Left hindlimb (tissue), 1 donor: ENCODE results near the gene CELSR2.
"Not testable (repeated sequence)": the region's sequence is repeated elsewhere in the genome, so short reads cannot be mapped to it uniquely, and the experiment has no call there.

Experiments
- DNase-seq: peaks from one replicate; pipeline ENCODE4 v3.0.0-alpha.2; 2018

The CELSR2 gene

DNA sequence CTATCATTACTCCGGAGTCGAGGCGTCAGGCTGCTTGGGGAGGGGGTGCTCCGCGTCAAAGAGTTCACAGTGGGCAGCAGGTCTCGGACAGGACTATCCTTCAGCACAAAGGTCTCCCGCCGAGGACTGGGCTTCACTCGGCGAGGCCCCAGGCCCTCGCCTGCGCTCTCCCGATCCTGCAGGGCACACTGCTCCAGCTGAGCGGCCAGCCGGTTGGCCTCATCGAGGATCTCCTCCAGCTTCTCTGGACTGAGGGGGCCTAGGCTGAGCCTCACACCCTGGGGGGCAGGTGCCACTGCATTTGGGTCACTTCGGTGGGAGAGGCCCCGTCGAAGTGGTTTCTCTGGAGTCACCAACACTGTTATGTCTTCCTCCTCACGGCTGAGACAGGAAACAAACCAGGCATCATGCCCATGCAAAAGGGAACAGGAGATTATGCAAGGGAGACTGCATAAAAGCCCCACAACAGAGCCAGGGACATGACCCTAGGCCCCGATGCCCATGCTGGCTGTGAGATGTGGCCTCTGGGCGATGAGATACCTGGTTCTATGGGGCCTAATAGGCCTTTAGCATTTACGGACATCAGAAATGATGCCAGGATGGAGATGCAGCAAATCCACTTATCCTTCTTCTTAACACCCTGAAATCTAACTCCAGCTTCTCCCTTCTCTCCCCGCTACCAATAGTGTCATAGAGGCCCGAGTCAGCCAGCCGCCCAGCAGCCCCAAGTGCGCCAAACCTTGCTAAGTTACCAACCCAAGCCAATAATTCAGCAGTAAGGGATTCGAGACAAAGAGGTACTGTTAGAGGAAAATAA, 32.5 kb downstream of the CELSR2 start:
- no peak for DNase-seq

DNA sequence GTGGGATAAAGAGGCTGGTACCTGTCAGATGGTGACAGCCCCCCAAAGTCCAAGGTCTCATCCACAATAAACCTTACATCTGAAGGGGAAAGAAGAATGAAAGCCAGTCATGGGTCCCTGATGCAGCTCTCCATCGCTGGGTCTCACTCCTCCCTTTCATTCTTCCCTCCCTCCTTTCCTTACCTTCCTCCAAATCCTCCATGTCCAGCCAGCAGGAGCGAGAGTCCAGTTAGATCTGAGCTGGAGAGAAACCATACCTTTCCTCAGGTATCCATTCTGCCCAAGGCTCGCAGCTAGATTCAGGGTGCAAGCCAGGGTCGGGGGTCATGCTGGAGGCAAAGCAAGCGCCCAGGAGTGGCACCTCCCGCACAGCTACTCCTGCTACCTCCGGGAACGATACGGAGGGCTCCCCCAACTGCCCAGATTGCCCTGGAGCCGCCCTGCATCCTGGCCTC, 33.2 kb downstream of the CELSR2 start:
- no peak for DNase-seq

DNA sequence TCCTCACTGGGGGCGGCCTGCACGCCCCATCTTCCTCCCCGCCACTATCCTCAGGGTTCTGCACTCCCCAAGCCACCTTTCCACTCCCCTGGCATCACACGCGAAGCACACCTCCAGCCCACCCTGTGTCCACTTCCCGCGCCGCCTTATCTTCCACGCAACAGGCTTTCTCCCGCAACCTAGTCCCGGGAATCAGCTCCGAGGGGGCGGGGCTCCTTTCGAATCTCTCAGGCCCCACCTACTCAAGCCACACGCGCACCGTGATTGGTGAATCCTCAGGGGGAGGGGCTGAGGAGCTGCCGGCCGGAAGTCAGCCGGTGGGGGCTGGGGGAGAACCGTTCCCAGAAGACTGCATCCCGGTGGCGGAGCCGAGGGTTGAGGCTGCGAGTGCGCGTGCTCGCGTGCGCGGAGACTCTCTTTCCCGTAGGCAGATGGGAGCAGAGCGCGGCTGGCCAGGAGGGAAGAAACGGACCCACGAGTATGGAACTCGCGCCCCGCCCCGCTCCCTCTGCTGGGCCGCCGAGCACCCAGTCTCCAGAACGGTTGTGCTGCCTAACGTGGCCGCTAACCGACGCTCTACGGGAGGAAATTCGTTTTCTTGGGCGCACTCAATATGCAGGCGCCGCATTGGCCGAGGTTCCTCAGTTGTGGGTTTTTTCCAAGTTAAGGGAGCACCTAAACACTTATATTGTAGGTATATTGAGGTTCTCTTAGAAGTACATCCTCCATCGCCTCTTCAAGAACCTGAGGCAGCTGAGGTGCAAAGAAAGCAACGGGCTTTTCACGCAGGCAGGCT, 33.8 kb downstream of the CELSR2 start, which contains the start of gene PSRC1:
TSS of gene PSRC1 (minus strand) at position 194 of the 796 bp plus-strand sequence.
- peak; percentile 97 for DNase-seq

GRCh38 chr1:109283748-109284600, 34.6 kb downstream of the CELSR2 start:
- DNase-seq = no peak

DNA sequence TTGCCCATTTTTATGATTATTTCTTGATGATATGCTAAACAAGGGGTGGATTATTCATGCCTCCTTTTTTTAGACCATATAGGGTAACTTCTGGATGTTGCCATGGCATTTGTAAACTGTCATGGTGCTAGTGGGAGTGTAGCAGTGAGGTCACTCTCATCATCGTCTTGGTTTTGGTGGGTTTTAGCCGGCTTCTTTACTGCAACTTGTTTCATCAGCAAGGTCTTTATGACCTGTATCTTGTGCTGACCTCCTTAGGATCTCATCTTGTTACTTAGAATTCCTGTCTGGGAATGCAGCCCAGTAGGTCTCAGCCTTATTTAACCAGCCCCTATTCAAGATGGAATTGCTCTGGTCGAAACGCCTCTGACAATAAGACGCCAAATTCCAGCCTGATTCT, 37.4 kb downstream of the CELSR2 start:
- DNase-seq = not testable (repeated sequence)

- no peak for DNase-seq
Observed at GRCh38 chr1:109290137-109290536, 40.8 kb downstream of the CELSR2 start.

GRCh38 chr1:109290998-109291397, 41.7 kb downstream of the CELSR2 start:
- DNase-seq = no peak

GRCh38 chr1:109292364-109292763, 43.0 kb downstream of the CELSR2 start:
- DNase-seq = no peak

DNA sequence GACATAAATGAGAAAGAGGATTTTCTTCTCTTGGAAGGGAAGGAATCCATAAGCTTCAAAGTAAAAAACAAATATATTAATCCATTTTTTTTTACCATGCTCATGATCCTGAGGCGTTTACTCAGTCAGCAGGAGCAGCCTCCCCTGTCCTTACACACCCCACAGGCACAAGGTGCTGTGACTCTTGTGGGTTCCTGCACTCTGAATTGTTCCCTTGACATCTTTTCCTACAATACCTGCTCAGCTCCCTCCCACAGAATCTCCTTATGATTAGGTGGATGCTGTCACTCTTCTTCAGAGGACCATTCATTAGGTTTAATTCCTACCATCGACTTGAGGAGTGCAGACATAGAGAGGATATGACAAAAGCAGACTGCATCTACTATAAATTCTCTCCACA, 43.7 kb downstream of the CELSR2 start:
- no peak for DNase-seq

GRCh38 chr1:109294481-109294880, 45.1 kb downstream of the CELSR2 start:
- DNase-seq = no peak

DNA sequence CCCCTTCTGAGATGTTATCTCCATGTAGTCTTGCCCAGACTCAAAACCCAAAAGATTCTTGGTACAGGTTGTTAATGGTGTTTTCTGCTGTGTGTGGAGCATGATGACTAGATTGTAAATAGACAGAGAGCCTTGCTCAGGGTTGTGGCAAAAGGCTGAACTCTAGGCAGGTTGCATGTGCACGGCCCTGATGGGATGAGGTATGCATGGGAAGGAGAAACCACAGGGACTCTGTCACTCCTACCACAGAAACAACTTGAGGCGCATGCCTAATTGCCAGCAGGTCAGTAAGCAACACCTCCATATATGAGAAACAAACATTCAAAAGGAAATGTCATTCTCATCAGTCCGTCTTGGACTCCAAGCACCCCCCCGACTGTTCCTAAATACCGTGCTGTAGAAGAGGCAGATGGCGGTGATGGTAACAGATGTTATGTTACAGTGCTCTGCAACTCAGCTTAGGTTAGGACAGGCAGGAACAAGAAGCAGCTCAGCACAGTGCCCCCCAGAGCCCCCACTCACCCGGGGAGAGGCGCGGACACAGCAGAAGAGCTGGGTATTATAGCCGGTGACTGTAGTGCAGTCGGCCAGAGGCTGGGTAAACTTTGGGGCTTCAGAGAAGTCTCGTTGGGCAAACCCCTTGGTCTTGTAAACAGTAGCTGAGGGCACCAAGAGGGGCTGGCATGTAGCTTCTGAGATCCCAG, 46.5 kb downstream of the CELSR2 start:
- no peak for DNase-seq

DNA sequence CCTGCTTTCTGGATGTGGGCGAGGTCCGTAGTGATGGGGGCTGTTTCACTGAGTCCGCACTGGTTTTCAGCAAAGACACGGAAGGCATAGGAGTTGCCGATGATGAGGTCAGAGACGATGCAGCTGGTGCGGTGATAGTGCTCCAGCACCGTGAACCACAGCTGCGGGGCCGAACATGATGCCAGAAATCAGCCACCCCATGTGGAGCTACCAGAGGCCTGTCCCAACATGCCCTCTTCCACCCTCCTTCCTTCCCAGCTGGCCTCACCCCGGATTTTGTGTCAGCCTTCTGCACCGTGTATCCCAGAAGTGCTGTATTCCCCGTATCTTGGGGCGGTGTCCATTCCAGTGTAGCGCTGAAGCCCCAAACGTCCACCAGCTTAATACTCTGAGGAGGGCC, 47.4 kb downstream of the CELSR2 start:
- no peak for DNase-seq

DNA sequence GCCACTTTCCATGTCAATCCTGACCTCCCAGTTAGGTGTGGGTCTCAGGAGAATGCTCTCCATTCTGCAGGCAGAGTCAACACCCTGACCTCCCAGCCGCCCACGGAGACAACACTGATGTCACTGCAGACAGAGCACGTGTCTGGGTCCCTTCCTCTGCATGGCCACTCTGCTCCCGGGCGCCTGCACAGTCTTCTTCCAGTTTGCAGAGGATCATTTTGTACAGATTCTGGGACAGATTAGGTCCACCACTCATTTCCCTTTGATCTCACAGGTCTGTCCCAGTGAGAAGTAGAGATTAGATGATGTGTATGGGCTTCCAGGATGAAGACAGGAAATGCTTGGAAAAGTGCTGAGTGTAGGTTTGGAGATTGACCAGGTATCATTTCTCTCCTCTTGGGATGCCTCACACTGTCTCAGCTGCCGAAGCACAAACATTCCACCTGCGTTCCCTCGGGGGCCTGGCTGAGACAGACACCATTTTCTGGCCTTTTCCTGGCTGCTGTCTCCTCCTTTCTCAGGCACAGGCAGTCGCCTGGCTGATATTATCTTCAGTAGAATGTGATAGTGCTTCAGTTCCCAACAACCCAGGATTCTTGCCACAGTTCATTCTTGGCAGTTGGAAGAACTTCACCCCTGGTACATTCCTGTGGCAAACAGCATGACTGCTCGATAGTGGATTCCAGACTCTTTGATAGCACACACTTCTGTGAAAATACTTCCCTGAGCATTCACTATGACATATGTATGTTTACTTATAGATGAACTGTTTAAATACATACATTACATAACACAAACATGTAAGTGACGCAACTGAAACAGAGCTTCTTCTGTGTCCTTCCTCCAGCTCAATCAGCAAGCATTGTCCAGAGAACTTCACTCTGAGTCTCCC, 49.6 kb downstream of the CELSR2 start:
- DNase-seq = peak; percentile 55

- DNase-seq = peak; percentile 82
Observed at GRCh38 chr1:109299558-109300343, 50.4 kb downstream of the CELSR2 start.

DNA sequence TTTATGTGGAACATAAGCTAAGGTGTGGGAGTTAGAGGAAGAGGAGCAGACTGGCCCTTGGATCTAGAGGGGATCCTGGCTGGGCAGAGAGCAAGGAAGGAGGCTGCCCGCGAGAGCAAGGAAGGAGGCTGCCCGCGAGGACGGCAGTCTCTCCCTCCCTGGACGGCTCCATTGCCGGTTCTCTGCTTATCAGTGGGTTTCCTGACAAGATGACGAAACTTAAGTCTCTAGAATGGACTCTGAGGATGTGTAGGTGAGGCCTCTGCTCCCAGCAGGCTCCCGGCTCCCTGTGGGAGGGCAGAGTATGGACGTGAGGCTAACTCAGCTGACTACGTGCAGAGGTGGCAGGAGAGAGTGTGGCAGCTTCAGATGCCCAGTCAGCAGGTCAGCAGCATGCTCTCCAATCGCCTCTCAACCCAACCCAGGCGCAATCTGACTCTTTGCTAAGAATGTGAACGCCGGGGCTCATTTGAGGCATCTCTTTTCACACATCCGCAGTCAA, 51.4 kb downstream of the CELSR2 start:
- no peak for DNase-seq

DNA sequence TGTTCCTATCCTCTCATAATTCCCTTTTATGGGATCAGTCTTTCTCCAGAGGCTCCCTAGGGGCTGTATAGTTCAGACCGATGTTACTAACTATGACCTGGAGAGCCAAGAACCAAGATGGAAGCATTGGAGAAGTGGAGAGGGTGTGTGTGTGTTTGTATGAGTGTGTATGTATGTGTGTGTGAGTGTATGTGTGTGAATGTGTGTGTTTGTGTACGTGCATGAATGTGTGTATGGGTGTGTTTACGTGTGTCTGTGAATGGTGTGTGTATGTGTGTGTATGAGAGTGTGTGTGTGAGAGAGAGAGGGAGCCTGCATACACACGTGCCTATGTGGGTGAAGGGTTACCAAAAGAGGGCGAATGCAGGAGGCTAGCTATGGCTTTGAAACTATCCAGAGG, 52.5 kb downstream of the CELSR2 start:
- DNase-seq = no peak

GRCh38 chr1:109304226-109304920, 55.0 kb downstream of the CELSR2 start:
- DNase-seq = no peak

GRCh38 chr1:109305991-109306390, 56.7 kb downstream of the CELSR2 start:
- DNase-seq = not testable (repeated sequence)

- DNase-seq = no peak
Observed at GRCh38 chr1:109306832-109307273, 57.5 kb downstream of the CELSR2 start, which contains the start of gene MYBPHL. Gene MYBPHL (minus strand): TSS chr1:109307011. CDS start chr1:109306991, 20 bp downstream.
